ENCODE results near the gene GHR. TPM values are rescaled to one million over a fixed set of nuclear protein-coding genes. Genes with fewer than 3 reads are reported as not detected.

GHR gene
- total RNA-seq, 1 experiment from 2014 or later: not detected

DNA sequence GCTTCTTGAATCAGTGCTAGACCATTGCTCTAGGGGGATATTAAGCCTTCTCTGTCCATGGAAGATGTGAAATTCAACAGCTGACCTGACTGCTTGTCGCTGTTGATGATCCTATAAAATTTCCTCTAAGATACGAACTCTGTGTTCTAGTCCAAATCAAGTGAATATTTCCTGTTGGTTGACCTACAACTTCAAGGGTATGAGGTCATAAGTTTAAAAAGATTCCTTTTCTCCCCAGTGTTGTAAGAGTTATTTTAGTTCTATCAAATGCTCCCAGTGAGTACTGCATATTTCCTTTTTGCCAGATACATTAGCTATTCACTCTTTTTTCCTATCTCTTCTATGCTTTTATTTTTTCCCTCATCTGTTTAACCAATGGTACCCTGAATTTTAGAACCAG, 230.5 kb downstream of the GHR start:
- ChIA-PET POLR2A (ENCODE audit: low non-redundant PET) (no interaction called here), CTCF (no interaction called here)
- Histone ChIP-seq H3K9me3 (ENCODE audit: low read depth, low read length, poor library complexity, severe bottlenecking) (no peaks in the 10 kb centered on the region), H3K27me3 (replicated peaks; ENCODE audit: insufficient read depth, low read depth, low read length, poor library complexity) (peaks cover 5% of the 10 kb centered on the region), H3K27ac (ENCODE audit: low read depth, low read length, poor library complexity, severe bottlenecking) (no peak overlapping the region), H3K36me3 (ENCODE audit: insufficient read depth, low read length, poor library complexity, severe bottlenecking) (no peaks in the 10 kb centered on the region), H3K4me1 (ENCODE audit: insufficient read depth, low read length, poor library complexity, severe bottlenecking) (no peaks in the 10 kb centered on the region), H3K4me3 (ENCODE audit: low read depth, low read length, poor library complexity, severe bottlenecking) (no peak overlapping the region)
- no peak for DNase-seq (ENCODE audit: low spot score)
- BruUV-seq (replicated peaks): no TSS peak
- TF ChIP-seq EZH2 (IDR thresholded peaks at IDR 0.05; ENCODE audit: borderline replicate concordance, low read depth, low read length, poor library complexity, severe bottlenecking): no peak
- TF ChIP-seq, protein P1, sequence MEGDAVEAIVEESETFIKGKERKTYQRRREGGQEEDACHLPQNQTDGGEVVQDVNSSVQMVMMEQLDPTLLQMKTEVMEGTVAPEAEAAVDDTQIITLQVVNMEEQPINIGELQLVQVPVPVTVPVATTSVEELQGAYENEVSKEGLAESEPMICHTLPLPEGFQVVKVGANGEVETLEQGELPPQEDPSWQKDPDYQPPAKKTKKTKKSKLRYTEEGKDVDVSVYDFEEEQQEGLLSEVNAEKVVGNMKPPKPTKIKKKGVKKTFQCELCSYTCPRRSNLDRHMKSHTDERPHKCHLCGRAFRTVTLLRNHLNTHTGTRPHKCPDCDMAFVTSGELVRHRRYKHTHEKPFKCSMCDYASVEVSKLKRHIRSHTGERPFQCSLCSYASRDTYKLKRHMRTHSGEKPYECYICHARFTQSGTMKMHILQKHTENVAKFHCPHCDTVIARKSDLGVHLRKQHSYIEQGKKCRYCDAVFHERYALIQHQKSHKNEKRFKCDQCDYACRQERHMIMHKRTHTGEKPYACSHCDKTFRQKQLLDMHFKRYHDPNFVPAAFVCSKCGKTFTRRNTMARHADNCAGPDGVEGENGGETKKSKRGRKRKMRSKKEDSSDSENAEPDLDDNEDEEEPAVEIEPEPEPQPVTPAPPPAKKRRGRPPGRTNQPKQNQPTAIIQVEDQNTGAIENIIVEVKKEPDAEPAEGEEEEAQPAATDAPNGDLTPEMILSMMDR (conservative IDR thresholded peaks at IDR 0.05; ENCODE audit: low read depth, low read length): no peak
- intact Hi-C loops (cut with micrococcal nuclease; ENCODE audit: unreplicated experiment): no loop called here

DNA sequence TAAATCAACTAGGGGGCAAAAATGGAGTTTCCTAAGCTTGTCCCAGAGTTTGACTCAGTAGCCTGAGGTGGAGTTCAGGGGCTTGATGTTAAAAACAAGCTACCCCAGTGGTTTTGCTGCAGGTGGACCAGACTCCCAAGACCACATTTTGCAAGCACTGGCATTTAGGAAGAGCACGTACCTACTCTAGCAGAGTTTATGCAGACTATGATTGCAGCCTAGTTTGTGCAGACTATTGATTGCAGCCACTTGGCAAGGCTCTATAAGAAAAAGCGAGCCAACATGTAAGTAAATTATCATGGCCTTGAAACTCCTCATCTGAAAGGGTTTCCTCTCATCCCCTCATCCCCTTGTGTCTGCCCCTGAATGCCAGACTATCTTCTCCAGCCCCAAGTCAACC, 231.4 kb downstream of the GHR start:
- no TSS peak for BruUV-seq (replicated peaks)
- intact Hi-C loops (cut with micrococcal nuclease; ENCODE audit: unreplicated experiment): no loop called here

DNA sequence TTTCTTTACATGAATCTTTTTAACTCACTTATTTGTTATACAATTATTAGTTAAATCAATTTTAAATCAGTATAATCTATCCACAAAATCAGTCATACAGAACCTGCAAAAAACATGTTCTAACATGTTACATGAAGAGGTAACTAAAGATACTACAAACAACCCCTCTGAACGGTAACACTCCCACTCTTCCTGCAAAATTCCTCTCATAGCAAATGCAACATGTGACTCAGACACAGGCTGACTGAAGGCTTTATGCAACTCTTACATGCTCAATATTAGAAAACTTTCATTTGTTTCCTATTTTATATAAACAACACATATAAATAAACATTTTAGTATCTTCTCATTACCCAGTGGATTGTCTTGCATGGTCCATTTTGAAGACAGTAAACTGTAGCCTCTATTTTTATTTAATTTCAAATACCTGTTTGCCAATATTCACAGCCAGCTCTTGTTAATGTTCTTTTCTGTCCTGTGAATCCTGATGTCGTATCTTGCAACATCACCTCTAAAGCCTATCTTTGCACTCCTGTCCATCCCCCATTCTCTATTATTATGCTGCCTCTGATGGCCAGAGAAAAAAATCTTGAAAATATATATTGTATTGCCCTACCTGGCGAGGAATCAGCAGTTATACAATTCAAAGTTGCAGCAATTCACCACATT, 232.9 kb downstream of the GHR start:
- CTCF ChIA-PET: interaction anchor here (1.0 to 1.4 kb wide), 2 partner anchors 233 to 800 kb away, joined by 4 to 6 read pairs; no protein-coding TSS in a partner anchor
- intact Hi-C loops (cut with micrococcal nuclease; ENCODE audit: unreplicated experiment): no loop called here

More for the DNA sequence above, 231.4 kb downstream of the GHR start:
- H3K27ac ChIP-seq (ENCODE audit: low read depth, low read length, poor library complexity, severe bottlenecking): no peak overlapping the region
- peaks cover 5% of the 10 kb centered on the region for H3K27me3 ChIP-seq (replicated peaks; ENCODE audit: insufficient read depth, low read depth, low read length, poor library complexity)
- no peaks in the 10 kb centered on the region for H3K9me3 ChIP-seq (ENCODE audit: low read depth, low read length, poor library complexity, severe bottlenecking)
- POLR2A ChIA-PET (ENCODE audit: low non-redundant PET): no interaction called here
- no peaks in the 10 kb centered on the region for H3K4me1 ChIP-seq (ENCODE audit: insufficient read depth, low read length, poor library complexity, severe bottlenecking)
- DNase-seq (ENCODE audit: low spot score): no peak
- H3K4me3 ChIP-seq (ENCODE audit: low read depth, low read length, poor library complexity, severe bottlenecking): no peak overlapping the region
- CTCF ChIA-PET: no interaction called here
- TF ChIP-seq, protein P1 (conservative IDR thresholded peaks at IDR 0.05; ENCODE audit: low read depth, low read length): no peak
- no peak for TF ChIP-seq EZH2 (IDR thresholded peaks at IDR 0.05; ENCODE audit: borderline replicate concordance, low read depth, low read length, poor library complexity, severe bottlenecking)
- H3K36me3 ChIP-seq (ENCODE audit: insufficient read depth, low read length, poor library complexity, severe bottlenecking): no peaks in the 10 kb centered on the region

More for the DNA sequence above, 232.9 kb downstream of the GHR start:
- H3K9me3 ChIP-seq (ENCODE audit: low read depth, low read length, poor library complexity, severe bottlenecking): no peaks in the 10 kb centered on the region
- H3K4me1 ChIP-seq (ENCODE audit: insufficient read depth, low read length, poor library complexity, severe bottlenecking): no peaks in the 10 kb centered on the region
- H3K36me3 ChIP-seq (ENCODE audit: insufficient read depth, low read length, poor library complexity, severe bottlenecking): no peaks in the 10 kb centered on the region
- no peak overlapping the region for H3K4me3 ChIP-seq (ENCODE audit: low read depth, low read length, poor library complexity, severe bottlenecking)
- TF ChIP-seq EZH2 (IDR thresholded peaks at IDR 0.05; ENCODE audit: borderline replicate concordance, low read depth, low read length, poor library complexity, severe bottlenecking): no peak
- TF ChIP-seq, protein P1 (conservative IDR thresholded peaks at IDR 0.05; ENCODE audit: low read depth, low read length): no peak
- peaks cover 5% of the 10 kb centered on the region for H3K27me3 ChIP-seq (replicated peaks; ENCODE audit: insufficient read depth, low read depth, low read length, poor library complexity)
- H3K27ac ChIP-seq (ENCODE audit: low read depth, low read length, poor library complexity, severe bottlenecking): no peak overlapping the region
- no peak for DNase-seq (ENCODE audit: low spot score)
- POLR2A ChIA-PET (ENCODE audit: low non-redundant PET): no interaction called here
- BruUV-seq (replicated peaks): no TSS peak
